Suprapubic skin (tissue), 3 donors: ENCODE measurements around the gene BCAS1.

Source experiments
- EP300 ChIP-seq: sonication (generic); formaldehyde crosslinking; IDR thresholded peaks from one replicate; pipeline ENCODE4 v1.6.1; 2017; ENCODE audit warnings: antibody characterized with exemption
- POLR2A ChIP-seq, 2 donors: fragments of 450-650 bp; IDR thresholded peaks; one replicate each; pipeline ENCODE4 v1.6.1; 2017; ENCODE audit warnings: antibody characterized with exemption in 2 of 2, mild to moderate bottlenecking in 2 of 2, moderate library complexity in 2 of 2
- TF ChIP-seq, protein P1 (sequence below), 2 donors: fragments of 200-600 bp in 1 of 2; fragments of 450-650 bp in 1 of 2; sonication (generic) in 1 of 2; IDR thresholded peaks; one replicate each; pipeline ENCODE4 v1.5.1; 2016 to 2019; ENCODE audit warnings: antibody characterized with exemption in 2 of 2, mild to moderate bottlenecking in 1 of 2, moderate library complexity in 1 of 2

DNA sequence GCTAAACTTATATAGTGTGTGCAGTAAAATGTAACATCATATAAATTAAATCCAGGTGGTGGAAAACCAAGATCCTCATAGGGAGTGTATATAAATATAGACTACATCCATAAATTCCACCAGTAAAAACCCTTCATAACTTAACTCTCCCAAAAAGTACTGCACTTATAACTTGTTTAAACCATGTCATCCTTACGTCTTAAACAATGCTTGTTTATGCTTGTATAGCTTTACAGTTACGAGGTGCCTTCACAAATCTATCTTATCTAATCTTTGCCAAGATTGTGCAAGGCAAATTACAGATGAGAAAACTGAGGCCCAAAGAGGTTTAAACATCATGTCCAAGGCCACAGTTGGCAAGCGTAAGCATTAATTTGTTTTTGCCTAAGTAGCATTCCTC, 71.3 kb downstream of the BCAS1 start:
- TF ChIP-seq, protein P1, sequence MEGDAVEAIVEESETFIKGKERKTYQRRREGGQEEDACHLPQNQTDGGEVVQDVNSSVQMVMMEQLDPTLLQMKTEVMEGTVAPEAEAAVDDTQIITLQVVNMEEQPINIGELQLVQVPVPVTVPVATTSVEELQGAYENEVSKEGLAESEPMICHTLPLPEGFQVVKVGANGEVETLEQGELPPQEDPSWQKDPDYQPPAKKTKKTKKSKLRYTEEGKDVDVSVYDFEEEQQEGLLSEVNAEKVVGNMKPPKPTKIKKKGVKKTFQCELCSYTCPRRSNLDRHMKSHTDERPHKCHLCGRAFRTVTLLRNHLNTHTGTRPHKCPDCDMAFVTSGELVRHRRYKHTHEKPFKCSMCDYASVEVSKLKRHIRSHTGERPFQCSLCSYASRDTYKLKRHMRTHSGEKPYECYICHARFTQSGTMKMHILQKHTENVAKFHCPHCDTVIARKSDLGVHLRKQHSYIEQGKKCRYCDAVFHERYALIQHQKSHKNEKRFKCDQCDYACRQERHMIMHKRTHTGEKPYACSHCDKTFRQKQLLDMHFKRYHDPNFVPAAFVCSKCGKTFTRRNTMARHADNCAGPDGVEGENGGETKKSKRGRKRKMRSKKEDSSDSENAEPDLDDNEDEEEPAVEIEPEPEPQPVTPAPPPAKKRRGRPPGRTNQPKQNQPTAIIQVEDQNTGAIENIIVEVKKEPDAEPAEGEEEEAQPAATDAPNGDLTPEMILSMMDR (IDR thresholded peaks at IDR 0.05), result no peak
- no peak for TF ChIP-seq POLR2A (IDR thresholded peaks at IDR 0.05)
- TF ChIP-seq EP300, result no peak
